Coronary artery (tissue), 2 donors: ENCODE results near the gene ERH.
"Not testable (repeated sequence)": the region's sequence is repeated elsewhere in the genome, so short reads cannot be mapped to it uniquely, and the experiment has no call there.

Source experiments
- DNase-seq: peaks from one replicate; pipeline ENCODE4 v3.0.0-alpha.2; 2017; ENCODE audit warnings: low spot score
- H3K27ac ChIP-seq, 2 donors: fragments of 200-600 bp; sonication (generic); one replicate each; pipeline ENCODE4 v1.5.1; 2016 to 2019
- H3K4me3 ChIP-seq: fragments of 200-600 bp; sonication (generic); 2 replicates; pipeline ENCODE4 v1.5.1; 2016; ENCODE audit warnings: mild to moderate bottlenecking, moderate library complexity
- TF ChIP-seq, protein P1 (sequence below): fragments of 200-600 bp; sonication (generic); IDR thresholded peaks from one replicate; pipeline ENCODE4 v1.5.1; 2019; ENCODE audit warnings: antibody characterized with exemption

The ERH gene

DNA sequence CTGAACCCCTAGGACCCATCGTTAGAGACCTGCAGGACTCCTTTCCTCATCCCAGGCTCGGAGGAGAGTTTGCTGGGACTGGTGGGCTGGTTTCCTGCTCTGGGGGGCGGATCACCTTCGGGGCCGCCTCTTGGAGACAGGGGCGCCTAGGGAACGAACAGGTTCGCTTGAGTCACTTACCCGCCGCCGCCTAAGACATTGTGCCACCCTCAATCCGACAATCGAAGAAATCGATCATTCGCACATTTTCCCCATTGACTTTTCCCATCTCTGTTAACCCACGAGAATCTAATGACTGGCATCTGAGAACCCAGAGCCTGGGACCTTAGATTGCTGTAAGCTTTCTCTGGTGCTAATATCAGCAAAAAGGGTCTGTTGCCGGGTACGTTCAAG, 715 bp upstream of the ERH start:
- H3K4me3 ChIP-seq: peak overlapping the region; percentile 96
- peak overlapping the region; percentile 90 to 96 for H3K27ac ChIP-seq
- DNase-seq: no peak
- TF ChIP-seq, protein P1, sequence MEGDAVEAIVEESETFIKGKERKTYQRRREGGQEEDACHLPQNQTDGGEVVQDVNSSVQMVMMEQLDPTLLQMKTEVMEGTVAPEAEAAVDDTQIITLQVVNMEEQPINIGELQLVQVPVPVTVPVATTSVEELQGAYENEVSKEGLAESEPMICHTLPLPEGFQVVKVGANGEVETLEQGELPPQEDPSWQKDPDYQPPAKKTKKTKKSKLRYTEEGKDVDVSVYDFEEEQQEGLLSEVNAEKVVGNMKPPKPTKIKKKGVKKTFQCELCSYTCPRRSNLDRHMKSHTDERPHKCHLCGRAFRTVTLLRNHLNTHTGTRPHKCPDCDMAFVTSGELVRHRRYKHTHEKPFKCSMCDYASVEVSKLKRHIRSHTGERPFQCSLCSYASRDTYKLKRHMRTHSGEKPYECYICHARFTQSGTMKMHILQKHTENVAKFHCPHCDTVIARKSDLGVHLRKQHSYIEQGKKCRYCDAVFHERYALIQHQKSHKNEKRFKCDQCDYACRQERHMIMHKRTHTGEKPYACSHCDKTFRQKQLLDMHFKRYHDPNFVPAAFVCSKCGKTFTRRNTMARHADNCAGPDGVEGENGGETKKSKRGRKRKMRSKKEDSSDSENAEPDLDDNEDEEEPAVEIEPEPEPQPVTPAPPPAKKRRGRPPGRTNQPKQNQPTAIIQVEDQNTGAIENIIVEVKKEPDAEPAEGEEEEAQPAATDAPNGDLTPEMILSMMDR: no peak

GRCh38 chr14:69395929-69396328, 2.2 kb downstream of the ERH start:
- H3K4me3 ChIP-seq: no peak overlapping the region
- TF ChIP-seq, protein P1: no peak

DNA sequence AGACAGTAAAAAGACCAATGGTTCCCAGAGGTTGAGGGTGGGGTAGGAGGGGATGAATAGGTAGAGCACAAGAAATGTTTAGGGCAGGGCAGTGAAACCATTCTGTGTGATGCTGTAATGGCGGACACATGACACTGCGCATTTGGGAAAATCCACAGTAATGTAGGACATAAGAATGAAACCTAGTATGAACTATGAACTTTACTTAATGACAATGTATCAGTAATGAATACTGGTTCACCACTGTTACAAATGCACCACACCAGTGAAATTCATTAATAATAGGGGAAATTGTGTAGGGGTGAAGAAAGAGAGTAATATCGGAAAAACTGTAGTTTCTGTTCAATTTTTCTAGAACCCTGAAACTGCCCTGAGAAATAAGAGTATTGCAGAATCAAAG, 5.6 kb downstream of the ERH start:
- Histone ChIP-seq H3K4me3 (no peak overlapping the region), H3K27ac (no peak overlapping the region)
- DNase-seq: no peak
- TF ChIP-seq, protein P1: no peak

More at GRCh38 chr14:69395929-69396328, 2.2 kb downstream of the ERH start:
- DNase-seq: no peak
- no peak overlapping the region for H3K27ac ChIP-seq

GRCh38 chr14:69391400-69391799, 6.7 kb downstream of the ERH start:
- not testable (repeated sequence) for H3K27ac ChIP-seq, DNase-seq, H3K4me3 ChIP-seq

GRCh38 chr14:69387311-69387710, 10.8 kb downstream of the ERH start:
- no peak for DNase-seq
- no peak overlapping the region for H3K27ac ChIP-seq
- no peak overlapping the region for H3K4me3 ChIP-seq
- TF ChIP-seq, protein P1: no peak

- Histone ChIP-seq H3K4me3 (no peak overlapping the region), H3K27ac (no peak overlapping the region)
- TF ChIP-seq, protein P1: no peak
- no peak for DNase-seq
These were observed 19.8 kb downstream of the ERH start for GRCh38 chr14:69378274-69378673.

DNA sequence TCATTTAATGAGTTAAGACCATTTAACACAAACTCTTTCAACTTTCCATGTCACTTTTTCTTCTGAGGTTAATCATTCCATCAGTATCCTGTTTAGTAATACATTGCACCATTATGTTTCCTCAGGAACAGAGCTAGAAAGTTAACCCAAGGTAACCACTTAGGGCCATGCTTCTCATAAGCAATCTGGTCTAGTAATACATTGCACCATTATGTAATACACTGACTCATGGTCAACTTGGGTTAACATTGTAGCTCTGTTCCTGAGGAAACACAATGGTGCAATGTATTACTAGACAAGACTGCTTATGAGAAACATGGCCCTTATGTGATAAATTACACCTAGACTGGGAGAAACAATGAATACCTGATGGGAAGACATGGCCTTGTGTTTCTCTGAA, 21.7 kb downstream of the ERH start:
- no peak for DNase-seq
- TF ChIP-seq, protein P1: no peak
- Histone ChIP-seq H3K4me3 (no peak overlapping the region), H3K27ac (no peak overlapping the region)

- Histone ChIP-seq H3K27ac (no peak overlapping the region), H3K4me3 (no peak overlapping the region)
- DNase-seq: no peak
- TF ChIP-seq, protein P1: no peak
These were observed 22.4 kb downstream of the ERH start for GRCh38 chr14:69375722-69376121.
